GM12874 (cell line): Measurements from ENCODE around the gene BMP6.

Experiments used
- CTCF ChIP-seq: IDR thresholded peaks from 2 replicates; pipeline ENCODE4 v1.5.1; 2011; ENCODE audit warnings: low read depth, mild to moderate bottlenecking, control low read depth, low read length, moderate library complexity; ENCODE audit not compliant: insufficient read depth

BMP6 gene

GRCh38 chr6:7906741-7907140 is 180.8 kb downstream of the BMP6 start:
- no peak for TF ChIP-seq CTCF

GRCh38 chr6:7907159-7907558 is 181.3 kb downstream of the BMP6 start:
- TF ChIP-seq CTCF = no peak

- TF ChIP-seq CTCF = no peak
These were observed 183.7 kb downstream of the BMP6 start for GRCh38 chr6:7909323-7910276.

GRCh38 chr6:7910298-7910653 is 184.4 kb downstream of the BMP6 start:
- TF ChIP-seq CTCF = no peak

GRCh38 chr6:7910654-7911344 is 184.9 kb downstream of the BMP6 start, which contains the start of gene TXNDC5:
TXNDC5 (minus strand) TSS chr6:7910788; CDS start chr6:7910776, 12 bp downstream.
- no peak for TF ChIP-seq CTCF

- TF ChIP-seq CTCF = no peak
These were observed 185.4 kb downstream of the BMP6 start for GRCh38 chr6:7911345-7911725.

- TF ChIP-seq CTCF = no peak
These were observed 186.1 kb downstream of the BMP6 start for GRCh38 chr6:7912024-7912423.
